ENCODE data around the gene KIAA0753.
"Not testable (repeated sequence)": the region's sequence is repeated elsewhere in the genome, so short reads cannot be mapped to it uniquely, and the experiment has no call there.

The KIAA0753 gene

DNA sequence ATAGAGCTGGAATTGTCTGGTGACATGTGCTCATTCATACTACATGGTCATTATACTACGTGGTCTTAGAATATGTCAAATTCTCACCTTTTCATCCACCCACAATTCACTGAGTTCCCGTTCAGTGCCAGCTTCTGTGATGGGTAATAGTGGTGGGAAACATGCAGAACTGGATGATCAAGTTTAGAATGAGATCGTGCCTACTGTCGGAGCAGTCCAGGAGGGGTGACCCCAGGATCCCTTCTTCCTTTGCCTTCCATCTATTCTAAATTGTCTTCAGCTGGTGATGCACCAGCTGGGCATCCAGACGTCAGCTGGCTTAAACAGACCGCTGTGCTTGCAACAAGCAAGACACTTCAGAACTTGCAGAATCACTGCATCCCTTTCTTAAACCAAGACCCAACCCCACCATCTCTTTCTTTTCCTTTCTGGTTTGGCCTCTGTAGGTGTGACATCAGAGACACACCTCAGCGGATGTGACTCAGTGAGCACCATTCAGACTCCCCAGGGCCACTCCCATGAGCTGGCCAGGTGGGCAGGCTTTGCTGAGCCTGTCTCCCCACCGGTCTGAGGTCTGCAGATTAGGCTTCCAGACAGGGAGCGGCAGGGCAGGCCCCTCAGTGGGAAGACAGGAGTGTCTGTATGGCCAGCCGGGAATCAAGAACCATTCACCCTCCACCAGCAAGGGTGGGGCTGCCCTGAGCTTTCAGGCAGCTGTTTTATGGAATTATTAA lies 29.1 kb upstream of the KIAA0753 start:
- no peak for FAIRE-seq
- no peak for DNase-seq (ENCODE audit: extremely low spot score, insufficient read length, low read depth)

DNA sequence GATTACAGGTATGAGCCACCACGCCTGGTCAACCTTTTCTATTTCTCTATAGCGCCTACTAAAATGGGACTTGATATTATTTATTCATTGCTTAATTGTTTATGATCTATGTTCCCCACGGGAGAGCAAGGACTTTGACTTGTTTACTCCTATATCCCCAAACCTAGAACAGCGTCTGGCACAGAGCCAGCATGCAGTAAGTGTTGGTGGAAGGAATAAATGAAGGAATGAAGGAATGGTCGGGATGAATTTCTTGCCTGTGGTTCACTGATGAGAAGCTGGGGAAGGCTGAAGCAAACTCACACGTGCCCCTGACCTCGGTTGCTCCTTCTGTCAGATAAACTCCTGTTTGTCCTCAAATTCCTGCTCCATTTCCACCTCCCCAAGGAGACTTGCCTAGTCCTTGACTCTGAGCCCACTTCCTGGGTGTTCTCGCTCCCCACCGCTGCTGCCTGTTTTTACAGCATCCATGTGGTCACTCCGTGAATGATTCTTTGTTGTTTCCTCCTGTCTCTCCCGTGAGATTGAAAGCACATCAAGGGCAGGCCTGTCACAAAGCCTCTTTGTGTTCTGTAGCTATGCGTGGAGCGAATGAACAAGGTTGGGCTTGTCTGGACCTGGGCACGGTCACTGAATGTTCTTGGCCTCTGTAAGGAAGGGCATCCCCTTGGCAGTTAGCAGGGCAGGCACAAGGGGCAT lies 28.4 kb upstream of the KIAA0753 start:
- DNase-seq (ENCODE audit: extremely low spot score, insufficient read length, low read depth) (no peak), FAIRE-seq (no peak)

DNA sequence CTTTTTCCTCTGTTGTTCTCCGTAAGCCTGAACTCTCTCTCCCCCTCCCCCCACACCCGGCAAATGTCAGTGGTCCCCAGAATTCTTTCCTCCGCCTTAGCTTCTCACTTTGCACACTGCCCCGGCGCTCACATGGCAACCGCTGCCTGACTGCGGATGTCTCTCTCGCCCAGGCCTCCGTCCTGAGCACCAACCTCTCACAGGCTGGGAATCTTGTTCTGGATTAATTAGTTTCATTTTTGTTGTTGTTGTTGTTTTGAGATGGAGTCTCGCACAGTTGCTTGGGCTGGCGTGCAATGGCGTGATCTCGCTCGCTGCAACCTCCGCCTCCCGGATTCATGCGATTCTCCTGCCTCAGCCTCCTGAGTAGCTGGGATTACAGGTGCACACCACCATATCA lies 27.7 kb upstream of the KIAA0753 start:
- DNase-seq (ENCODE audit: extremely low spot score, insufficient read length, low read depth) (no peak), FAIRE-seq (no peak)

GRCh38 chr17:6667516-6667915 lies 27.0 kb upstream of the KIAA0753 start:
- DNase-seq (ENCODE audit: extremely low spot score, insufficient read length, low read depth), result no peak

GRCh38 chr17:6666557-6666956 lies 26.0 kb upstream of the KIAA0753 start:
- no peak for FAIRE-seq
- DNase-seq (ENCODE audit: extremely low spot score, insufficient read length, low read depth), result no peak

More at GRCh38 chr17:6667516-6667915, 27.0 kb upstream of the KIAA0753 start:
- FAIRE-seq, result no peak

DNA sequence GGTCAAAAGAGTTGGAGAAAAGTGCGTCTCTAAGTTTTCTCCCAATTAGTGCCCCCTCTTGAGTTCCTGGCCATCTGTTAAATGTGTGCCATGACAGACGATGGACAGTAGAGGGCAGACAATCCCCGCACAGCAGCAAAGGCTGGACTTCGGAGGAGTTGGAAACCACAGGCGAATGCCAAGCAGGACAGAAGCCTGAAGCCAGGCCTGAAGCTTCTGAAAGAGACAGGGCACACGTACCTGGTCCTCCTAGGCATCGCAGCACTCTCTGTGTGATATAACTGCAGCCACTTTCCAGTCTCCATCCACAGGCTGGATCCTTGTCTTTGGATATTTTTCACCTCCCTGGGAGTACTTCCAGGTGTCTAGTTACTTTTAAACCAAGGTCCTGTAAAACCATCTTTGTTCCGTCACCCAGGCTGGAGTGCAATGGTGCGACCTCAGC lies 25.6 kb upstream of the KIAA0753 start:
- peak; percentile 91 for FAIRE-seq
- DNase-seq (ENCODE audit: extremely low spot score, insufficient read length, low read depth), result peak; percentile 54

- not testable (repeated sequence) for DNase-seq (ENCODE audit: extremely low spot score, insufficient read length, low read depth); FAIRE-seq
These were observed 22.7 kb upstream of the KIAA0753 start for GRCh38 chr17:6663200-6663599.

GRCh38 chr17:6661464-6661848 lies 20.9 kb upstream of the KIAA0753 start:
- DNase-seq (ENCODE audit: extremely low spot score, insufficient read length, low read depth), result no peak
- no peak for FAIRE-seq

DNA sequence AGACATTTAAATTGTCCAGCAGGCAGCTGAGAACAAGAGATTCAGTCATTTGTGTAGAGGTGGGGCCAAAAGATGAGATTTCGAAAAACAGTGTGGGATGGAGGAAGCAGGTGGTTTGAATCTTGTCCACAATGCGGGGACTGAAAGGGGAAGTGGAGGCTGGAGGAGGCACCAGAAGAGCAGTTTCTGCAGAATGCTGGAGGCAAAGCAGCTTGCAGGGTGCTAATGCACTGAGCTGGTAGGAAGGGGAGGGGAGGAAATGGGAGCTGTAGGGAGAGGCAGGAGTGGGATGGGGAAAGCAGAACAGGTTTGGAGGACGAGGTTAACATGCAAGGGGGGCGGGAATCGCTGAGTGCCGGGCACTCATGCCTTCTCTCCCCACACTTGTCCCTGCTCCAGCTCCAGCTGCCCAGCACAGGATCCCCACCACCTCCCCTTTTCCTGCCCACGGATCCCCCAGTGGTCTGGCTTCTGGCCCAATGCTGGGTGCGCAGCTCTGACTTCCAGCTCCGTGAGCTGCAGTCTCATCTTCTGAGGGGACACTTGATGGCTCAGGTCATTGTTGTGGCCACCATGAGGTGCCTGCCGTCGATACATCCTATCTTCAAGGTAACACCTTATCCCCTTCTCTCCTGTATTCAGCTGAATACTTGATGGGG lies 20.4 kb upstream of the KIAA0753 start:
- FAIRE-seq, result peak; percentile 100

DNA sequence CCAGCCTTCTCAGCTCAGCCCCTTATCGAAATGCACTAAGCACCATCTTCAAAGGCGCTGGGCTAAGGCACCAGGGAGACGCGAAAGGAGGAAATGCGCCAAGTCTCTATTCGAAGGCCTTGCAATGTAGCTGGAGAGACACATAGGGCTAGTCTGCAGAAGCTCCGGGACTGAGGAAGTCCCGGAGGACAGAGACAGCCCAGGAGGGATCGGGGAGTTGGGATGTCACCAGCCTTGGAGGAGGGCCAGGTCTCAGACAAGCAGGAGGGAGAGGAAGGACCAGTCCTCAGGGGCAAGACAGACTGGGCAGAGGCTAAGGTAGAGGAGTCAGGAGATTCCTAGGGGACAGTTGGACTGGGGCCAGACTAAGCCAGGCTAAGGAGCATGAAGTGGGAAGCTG lies 19.6 kb upstream of the KIAA0753 start:
- FAIRE-seq (no peak), DNase-seq (ENCODE audit: extremely low spot score, insufficient read length, low read depth) (no peak)

More for the DNA sequence above, 20.4 kb upstream of the KIAA0753 start:
- DNase-seq (ENCODE audit: extremely low spot score, insufficient read length, low read depth), result peak; percentile 28

- DNase-seq (ENCODE audit: extremely low spot score, insufficient read length, low read depth); FAIRE-seq: not testable (repeated sequence)
These were observed 17.9 kb upstream of the KIAA0753 start for GRCh38 chr17:6658411-6658810.

DNA sequence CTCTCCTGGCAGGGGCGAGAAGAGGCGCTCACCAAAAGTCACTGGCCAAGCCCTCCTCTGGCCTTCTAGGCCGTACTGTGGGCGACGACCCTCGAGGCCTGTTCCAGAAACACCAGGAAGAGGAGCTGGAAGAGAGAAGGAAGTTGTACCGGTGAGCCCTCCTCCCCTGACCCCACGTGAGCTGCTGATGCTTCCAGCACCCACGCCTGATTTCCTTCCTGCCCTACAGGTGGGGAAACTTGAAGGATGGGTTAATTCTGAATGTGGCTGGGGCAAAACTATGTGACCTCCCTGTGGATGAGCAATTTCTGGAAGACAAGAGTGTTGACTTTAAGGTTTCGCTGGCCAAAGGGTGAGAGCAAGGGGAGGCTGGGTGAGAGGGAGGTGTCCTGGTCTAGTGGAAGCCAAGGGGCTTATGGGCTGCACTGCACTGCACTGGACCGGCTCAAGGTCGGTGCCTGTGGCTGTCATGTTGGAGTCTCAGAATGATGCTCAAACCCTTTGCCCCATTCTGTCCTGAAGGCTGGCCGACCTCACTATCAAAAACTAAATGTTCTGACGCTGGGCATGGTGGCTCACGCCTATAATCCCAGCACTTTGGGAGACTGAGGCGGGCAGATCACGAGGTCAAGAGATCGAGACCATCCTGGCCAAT lies 17.2 kb upstream of the KIAA0753 start:
- DNase-seq (ENCODE audit: extremely low spot score, insufficient read length, low read depth) (no peak), FAIRE-seq (no peak)

GRCh38 chr17:6656797-6657632 lies 16.5 kb upstream of the KIAA0753 start:
- DNase-seq (ENCODE audit: extremely low spot score, insufficient read length, low read depth); FAIRE-seq: not testable (repeated sequence)

DNA sequence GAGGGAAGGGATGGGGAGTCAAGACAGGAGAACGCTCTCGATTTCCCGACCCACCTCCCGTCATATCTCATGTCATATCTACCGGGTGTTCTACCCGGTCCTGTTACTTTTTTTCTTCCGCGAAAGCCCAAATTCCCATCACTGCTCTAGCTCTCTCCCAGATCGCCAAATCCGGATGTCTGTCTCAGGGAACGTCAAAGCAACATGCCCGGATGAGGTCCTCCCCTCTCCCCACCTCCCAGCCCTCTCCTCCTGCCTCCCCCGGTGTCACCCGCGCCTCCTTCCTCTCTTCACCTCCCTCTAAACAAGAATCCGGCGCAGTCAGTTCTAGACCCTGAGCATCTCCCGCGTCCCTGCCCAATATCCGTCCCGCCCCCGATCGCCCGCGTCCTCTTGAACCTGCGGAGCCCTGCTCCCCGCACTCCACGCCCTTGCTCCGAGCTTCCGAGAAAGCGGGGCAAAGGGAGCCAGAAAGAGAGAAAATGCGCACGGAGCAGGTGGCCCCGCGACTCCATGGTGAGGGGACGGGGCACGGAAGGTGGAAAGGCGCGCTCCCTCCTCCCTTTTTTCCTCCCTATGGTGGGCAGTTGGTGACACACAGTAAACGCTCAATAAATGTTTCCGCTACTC lies 15.3 kb upstream of the KIAA0753 start:
- not testable (repeated sequence) for FAIRE-seq; DNase-seq (ENCODE audit: extremely low spot score, insufficient read length, low read depth)

DNA sequence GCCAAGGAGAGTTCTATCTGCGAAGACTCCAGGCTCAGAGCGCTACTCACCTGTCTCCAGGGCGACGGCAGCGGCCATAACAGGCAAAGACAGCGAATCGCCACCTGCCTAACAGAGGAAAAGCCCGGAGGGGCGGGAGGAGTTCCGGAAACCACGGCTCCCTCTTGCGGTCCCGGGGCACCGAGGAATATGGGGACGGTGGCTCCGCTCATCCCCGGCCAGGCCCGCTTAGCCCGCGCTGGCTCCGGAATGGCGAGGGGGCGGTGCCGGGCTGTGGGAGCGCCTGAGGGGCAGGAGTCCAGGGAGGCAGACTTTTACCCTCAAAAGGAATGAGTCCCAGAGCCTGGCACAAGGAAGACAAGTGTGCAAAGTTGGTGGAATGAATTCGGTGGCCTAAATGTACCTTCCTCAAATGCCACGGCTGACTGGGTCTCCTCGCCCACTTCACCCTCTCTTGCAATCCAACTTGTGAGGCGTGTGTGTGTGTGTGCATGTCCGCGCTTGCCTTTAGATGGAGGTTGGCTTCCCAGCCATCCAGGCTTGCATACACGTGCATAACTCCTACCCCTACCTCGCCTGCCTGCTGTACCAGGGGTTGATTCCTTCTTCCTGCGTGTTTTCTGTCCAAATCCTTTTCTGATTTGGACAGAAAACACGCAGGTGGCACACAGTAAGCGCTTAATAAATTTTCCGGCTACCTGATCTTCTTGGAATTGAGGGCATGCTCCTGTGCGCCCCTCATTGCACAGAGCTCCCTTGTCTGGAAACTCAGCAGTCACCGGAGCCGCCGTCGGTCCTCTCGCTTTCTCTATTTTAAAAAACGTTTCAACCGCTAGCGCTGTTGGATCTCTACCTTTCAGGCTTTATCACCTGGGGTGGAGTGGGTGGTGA lies 14.6 kb upstream of the KIAA0753 start:
- DNase-seq (ENCODE audit: extremely low spot score, insufficient read length, low read depth), result no peak
- no peak for FAIRE-seq

- FAIRE-seq, result peak; percentile 42
These were observed 11.5 kb upstream of the KIAA0753 start for GRCh38 chr17:6651919-6652452.

DNA sequence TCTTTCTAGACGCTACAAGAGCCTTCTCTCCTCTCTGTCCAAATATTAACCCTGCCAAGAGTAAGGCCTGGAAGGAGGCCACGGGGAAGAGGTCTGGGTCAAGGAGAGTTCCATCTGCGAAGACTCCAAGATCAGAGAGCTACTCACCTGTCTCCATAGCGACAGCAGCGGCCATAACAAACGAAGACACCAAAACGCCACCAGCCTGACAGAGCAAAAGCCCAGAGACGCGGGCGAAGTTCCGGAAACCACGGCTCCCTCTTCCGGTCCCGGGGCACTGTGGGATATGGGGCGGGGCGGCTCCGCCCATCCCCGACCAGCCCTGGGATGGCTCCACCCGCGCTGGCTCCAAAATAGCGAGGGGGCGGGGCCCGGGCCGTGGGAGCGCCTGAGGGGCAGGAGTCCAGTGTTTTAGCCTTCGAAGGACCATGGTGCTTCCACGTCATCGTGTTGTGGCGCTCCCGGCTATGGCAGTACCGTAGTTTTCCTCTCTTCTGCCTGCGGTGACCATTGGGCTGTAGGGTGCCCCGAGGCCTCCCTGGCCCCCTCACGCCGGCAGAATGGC lies 10.9 kb upstream of the KIAA0753 start, which contains the start of the genes C17orf100 and MED31:
Gene C17orf100, plus strand, starts transcription at position 409 of the 565 bp plus-strand sequence. Its CDS starts 152 bp downstream, at position 561.
Gene MED31, minus strand, starts transcription at position 252 of the 565 bp plus-strand sequence. Its CDS starts 77 bp downstream, at position 175.
- DNase-seq (ENCODE audit: extremely low spot score, insufficient read length, low read depth), result peak; percentile 92
- FAIRE-seq, result peak; percentile 93

More at GRCh38 chr17:6651919-6652452, 11.5 kb upstream of the KIAA0753 start:
- DNase-seq (ENCODE audit: extremely low spot score, insufficient read length, low read depth), result no peak
